ENCODE measurements around the gene GNG4.
A peak's percentile ranks its signal among the peaks of the same experiment; 100 is the strongest.
"Not testable (repeated sequence)": the region's sequence is repeated elsewhere in the genome, so short reads cannot be mapped to it uniquely, and the experiment has no call there.

GNG4 gene

GRCh38 chr1:235601104-235601503, 48.5 kb downstream of the GNG4 start:
- H3K4me3 ChIP-seq (replicated peaks in 1 of 2; ENCODE audit: low read depth in 2 of 2, low read length in 2 of 2) = no peak overlapping the region
- peak; percentile 23 to 31 for DNase-seq (ENCODE audit: low read depth in 2 of 2)
- TF ChIP-seq, protein P1, sequence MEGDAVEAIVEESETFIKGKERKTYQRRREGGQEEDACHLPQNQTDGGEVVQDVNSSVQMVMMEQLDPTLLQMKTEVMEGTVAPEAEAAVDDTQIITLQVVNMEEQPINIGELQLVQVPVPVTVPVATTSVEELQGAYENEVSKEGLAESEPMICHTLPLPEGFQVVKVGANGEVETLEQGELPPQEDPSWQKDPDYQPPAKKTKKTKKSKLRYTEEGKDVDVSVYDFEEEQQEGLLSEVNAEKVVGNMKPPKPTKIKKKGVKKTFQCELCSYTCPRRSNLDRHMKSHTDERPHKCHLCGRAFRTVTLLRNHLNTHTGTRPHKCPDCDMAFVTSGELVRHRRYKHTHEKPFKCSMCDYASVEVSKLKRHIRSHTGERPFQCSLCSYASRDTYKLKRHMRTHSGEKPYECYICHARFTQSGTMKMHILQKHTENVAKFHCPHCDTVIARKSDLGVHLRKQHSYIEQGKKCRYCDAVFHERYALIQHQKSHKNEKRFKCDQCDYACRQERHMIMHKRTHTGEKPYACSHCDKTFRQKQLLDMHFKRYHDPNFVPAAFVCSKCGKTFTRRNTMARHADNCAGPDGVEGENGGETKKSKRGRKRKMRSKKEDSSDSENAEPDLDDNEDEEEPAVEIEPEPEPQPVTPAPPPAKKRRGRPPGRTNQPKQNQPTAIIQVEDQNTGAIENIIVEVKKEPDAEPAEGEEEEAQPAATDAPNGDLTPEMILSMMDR (IDR thresholded peaks at IDR 0.05; ENCODE audit: low read depth, low read length) = peak; percentile 44

DNA sequence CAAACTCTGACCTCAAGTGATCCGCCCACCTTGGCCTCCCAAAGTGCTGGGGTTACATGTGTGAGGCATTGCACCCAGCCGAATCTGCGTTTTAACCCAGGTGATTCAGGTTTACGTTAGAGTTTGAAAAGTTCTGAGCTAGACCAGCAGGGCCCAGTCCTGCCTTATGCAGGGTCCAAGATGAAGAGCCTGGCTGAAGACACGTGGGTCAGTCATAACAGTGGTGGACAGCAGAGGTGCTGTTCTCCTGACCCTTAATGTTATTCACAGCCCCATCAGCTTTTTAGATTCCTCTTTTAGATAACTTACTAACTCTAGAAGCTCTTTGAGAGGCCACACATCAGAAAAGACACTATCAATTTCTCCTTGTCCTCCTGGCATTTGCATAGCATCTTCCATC, 50.0 kb downstream of the GNG4 start:
- TF ChIP-seq, protein P1 (IDR thresholded peaks at IDR 0.05; ENCODE audit: low read depth, low read length) = no peak
- DNase-seq (ENCODE audit: low read depth in 2 of 2) = no peak
- H3K4me3 ChIP-seq (replicated peaks in 1 of 2; ENCODE audit: low read depth in 2 of 2, low read length in 2 of 2) = no peak overlapping the region

GRCh38 chr1:235597867-235598553, 51.6 kb downstream of the GNG4 start:
- no peak overlapping the region for H3K4me3 ChIP-seq (replicated peaks in 1 of 2; ENCODE audit: low read depth in 2 of 2, low read length in 2 of 2)

GRCh38 chr1:235595079-235595478, 54.5 kb downstream of the GNG4 start:
- DNase-seq (ENCODE audit: low read depth in 2 of 2) = no peak
- no peak overlapping the region for H3K4me3 ChIP-seq (replicated peaks in 1 of 2; ENCODE audit: low read depth in 2 of 2, low read length in 2 of 2)
- TF ChIP-seq, protein P1 (IDR thresholded peaks at IDR 0.05; ENCODE audit: low read depth, low read length) = no peak

More at GRCh38 chr1:235597867-235598553, 51.6 kb downstream of the GNG4 start:
- DNase-seq (ENCODE audit: low read depth in 2 of 2) = peak; percentile 61 to 76
- TF ChIP-seq, protein P1 (IDR thresholded peaks at IDR 0.05; ENCODE audit: low read depth, low read length) = peak; percentile 57

GRCh38 chr1:235594281-235594895, 55.2 kb downstream of the GNG4 start:
- H3K4me3 ChIP-seq (replicated peaks in 1 of 2; ENCODE audit: low read depth in 2 of 2, low read length in 2 of 2) = not testable (repeated sequence)

DNA sequence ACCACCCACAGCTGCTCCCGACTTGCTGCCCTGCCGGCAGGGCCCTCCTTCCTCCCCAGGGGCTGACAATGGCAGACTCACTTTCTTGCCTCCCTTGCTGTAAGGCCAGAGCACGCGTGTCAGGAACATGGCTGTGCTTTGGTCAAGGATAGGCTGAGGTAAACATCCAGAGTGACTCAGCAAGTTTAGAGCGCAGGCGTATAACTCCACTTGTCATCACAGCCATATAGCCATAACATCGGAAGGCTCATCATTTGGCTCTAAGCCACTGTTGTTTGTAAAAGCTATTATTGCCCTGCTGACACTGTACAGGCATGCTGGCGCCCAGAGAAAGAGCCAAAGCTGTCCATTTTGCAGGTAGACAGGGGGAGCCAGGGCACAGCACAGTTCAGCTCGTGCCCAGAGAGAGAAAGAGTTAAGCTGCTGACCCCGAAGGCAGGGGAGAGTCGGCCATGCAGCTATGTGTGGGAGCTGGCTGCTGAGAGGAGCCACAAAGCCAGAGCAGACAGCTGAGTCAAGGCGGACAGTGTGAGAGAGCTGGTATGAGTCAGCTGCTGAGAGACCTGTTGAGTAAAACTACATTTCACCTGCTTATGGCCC, 60.6 kb downstream of the GNG4 start:
- DNase-seq (ENCODE audit: low read depth in 2 of 2) = peak; percentile 42 to 86
- no peak overlapping the region for H3K4me3 ChIP-seq (replicated peaks in 1 of 2; ENCODE audit: low read depth in 2 of 2, low read length in 2 of 2)
- TF ChIP-seq, protein P1 (IDR thresholded peaks at IDR 0.05; ENCODE audit: low read depth, low read length) = no peak

More at GRCh38 chr1:235594281-235594895, 55.2 kb downstream of the GNG4 start:
- not testable (repeated sequence) for DNase-seq (ENCODE audit: low read depth in 2 of 2)

DNA sequence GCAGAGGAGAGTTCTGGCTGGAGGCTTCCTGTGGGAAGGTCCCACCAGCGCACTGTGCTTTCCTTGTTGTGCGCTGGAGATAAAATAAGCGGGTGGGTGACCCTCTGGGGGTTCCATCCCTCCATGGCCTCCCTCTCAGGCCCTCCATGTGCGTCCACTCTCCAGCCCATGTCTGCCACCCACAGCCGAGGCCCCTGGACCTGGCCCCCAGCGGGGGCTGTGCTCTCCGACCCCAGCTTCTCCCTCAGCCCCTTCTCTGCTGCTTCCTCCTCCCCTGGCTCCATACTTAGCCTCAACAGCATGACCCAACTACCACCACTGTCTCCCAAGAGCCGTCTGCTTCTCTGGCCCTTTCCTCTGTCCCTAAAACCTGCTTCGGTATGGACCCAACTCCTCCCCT, 61.4 kb downstream of the GNG4 start:
- no peak overlapping the region for H3K4me3 ChIP-seq (replicated peaks in 1 of 2; ENCODE audit: low read depth in 2 of 2, low read length in 2 of 2)
- no peak for DNase-seq (ENCODE audit: low read depth in 2 of 2)
- TF ChIP-seq, protein P1 (IDR thresholded peaks at IDR 0.05; ENCODE audit: low read depth, low read length) = no peak
